ENCODE measurements around the gene RPS6KA3. TPM values are rescaled to one million over a fixed set of nuclear protein-coding genes. Genes with fewer than 3 reads are reported as not detected.

The RPS6KA3 gene
- total RNA-seq, 4 donors from 2014 or later, result 36.1 to 41.6 (median 39.0) TPM

DNA sequence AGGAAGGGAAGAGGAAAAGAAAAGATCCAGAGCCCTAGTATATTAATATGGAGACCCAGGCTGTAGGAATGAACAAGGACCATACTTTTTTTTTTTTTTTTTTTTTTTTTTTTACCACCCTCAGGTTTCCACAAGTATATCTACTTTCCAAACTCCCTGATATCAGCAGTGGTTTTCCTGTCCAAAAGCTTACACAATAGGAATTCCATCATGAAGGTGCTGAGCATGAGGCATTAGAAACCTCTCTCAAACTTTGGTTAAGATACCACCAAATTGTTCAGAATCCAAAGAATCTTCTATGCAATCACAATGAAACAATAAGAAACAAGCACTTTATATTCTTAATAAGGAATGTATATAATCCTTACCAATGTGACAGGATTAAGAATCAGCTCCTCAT lies 26.5 kb downstream of the RPS6KA3 start:
- H3K27ac ChIP-seq (replicated peaks in 1 of 4), result no peak overlapping the region
- intact Hi-C loops (cut with DNase I), result no loop called here
- H3K4me3 ChIP-seq, result no peak overlapping the region
- no peaks in the 10 kb centered on the region for H3K27me3 ChIP-seq
- H3K4me1 ChIP-seq, result no peaks in the 10 kb centered on the region
- TF ChIP-seq EP300 (IDR thresholded peaks at IDR 0.05) (no peak), POLR2A (IDR thresholded peaks at IDR 0.05; ENCODE audit: low read depth) (no peak), POLR2AphosphoS5 (IDR thresholded peaks at IDR 0.05) (no peak)
- TF ChIP-seq, protein P1, sequence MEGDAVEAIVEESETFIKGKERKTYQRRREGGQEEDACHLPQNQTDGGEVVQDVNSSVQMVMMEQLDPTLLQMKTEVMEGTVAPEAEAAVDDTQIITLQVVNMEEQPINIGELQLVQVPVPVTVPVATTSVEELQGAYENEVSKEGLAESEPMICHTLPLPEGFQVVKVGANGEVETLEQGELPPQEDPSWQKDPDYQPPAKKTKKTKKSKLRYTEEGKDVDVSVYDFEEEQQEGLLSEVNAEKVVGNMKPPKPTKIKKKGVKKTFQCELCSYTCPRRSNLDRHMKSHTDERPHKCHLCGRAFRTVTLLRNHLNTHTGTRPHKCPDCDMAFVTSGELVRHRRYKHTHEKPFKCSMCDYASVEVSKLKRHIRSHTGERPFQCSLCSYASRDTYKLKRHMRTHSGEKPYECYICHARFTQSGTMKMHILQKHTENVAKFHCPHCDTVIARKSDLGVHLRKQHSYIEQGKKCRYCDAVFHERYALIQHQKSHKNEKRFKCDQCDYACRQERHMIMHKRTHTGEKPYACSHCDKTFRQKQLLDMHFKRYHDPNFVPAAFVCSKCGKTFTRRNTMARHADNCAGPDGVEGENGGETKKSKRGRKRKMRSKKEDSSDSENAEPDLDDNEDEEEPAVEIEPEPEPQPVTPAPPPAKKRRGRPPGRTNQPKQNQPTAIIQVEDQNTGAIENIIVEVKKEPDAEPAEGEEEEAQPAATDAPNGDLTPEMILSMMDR (IDR thresholded peaks at IDR 0.05), result no peak
- H3K36me3 ChIP-seq, result no peaks in the 10 kb centered on the region
- no peak for DNase-seq (ENCODE audit: extremely low spot score)
- H3K9me3 ChIP-seq, result no peaks in the 10 kb centered on the region

DNA sequence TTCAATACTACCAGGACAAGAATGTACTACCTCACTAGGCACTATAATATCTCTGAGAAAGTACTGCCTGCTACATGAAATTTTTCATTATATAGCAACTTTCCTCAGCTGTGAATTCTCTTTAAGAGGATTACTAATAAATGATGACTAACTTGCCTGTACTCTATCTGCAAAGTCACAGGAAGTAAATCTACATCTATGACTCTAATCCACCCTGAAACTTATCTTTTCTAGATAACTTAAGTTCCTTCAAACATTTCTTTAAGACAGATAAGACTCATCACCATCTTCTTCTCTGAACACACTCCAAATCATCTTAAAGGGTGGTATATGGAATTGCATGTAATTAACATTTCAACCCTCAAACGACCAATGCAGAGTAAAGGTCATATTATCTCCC lies 28.8 kb downstream of the RPS6KA3 start:
- no peak for DNase-seq (ENCODE audit: extremely low spot score)
- TF ChIP-seq POLR2A (IDR thresholded peaks at IDR 0.05; ENCODE audit: low read depth) (no peak), EP300 (IDR thresholded peaks at IDR 0.05) (no peak)
- TF ChIP-seq, protein P1 (IDR thresholded peaks at IDR 0.05), result no peak
- no peaks in the 10 kb centered on the region for H3K9me3 ChIP-seq
- WGBS, result 42% methylated on average over 1 of the region's 1 CpG
- no peaks in the 10 kb centered on the region for H3K4me1 ChIP-seq
- intact Hi-C loops (cut with DNase I), result no loop called here
- no peaks in the 10 kb centered on the region for H3K27me3 ChIP-seq
- H3K36me3 ChIP-seq, result peaks cover 0 to 1% (median 0%) of the 10 kb centered on the region in 4 donors
- H3K4me3 ChIP-seq, result no peak overlapping the region
- no peak overlapping the region for H3K27ac ChIP-seq (replicated peaks in 1 of 4)

DNA sequence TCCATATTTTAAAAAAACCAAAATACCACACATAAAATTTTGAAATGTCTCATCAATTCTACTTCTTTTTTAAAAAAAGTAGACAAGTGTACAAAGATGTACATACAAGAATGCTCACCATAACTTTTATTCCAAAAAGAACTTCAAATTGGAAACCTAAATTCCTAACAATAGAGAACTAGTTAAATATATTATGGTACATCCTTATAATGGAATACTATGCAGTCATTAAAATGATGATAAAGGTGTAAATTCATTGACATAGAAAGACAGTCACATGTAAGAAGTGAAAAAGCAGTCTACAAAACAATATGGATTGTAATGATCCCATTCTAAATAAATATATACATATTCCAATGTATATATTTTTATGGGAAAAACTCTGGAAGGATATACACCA lies 31.0 kb downstream of the RPS6KA3 start:
- Histone ChIP-seq H3K4me1 (no peaks in the 10 kb centered on the region), H3K27ac (replicated peaks in 1 of 4) (no peak overlapping the region), H3K27me3 (no peaks in the 10 kb centered on the region), H3K36me3 (peaks cover 0 to 9% (median 0%) of the 10 kb centered on the region in 4 donors), H3K9me3 (no peaks in the 10 kb centered on the region), H3K4me3 (no peak overlapping the region)
- TF ChIP-seq POLR2A (IDR thresholded peaks at IDR 0.05; ENCODE audit: low read depth) (no peak), EP300 (IDR thresholded peaks at IDR 0.05) (no peak), POLR2AphosphoS5 (IDR thresholded peaks at IDR 0.05) (no peak)
- TF ChIP-seq, protein P1 (IDR thresholded peaks at IDR 0.05), result no peak
- intact Hi-C loops (cut with DNase I), result no loop called here
- no peak for DNase-seq (ENCODE audit: extremely low spot score)

DNA sequence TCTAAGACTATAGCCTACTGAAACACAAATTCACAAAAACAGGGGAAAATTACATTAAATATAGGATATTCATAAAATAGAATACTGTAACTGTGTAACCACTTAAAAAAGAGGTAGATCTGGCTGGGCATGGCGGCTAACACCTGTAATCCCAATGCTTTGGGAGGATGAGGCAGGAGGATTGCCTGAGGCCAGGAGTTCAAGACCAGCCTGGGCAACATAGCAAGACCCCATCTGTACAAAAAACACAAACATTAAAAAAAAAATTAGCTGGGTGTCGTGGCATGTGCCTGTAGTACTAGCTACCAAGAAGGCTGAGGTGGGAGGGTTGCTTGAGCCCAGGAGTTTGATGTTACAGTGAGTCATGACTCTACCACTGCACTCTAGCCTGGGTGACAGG lies 33.4 kb downstream of the RPS6KA3 start:
- H3K27me3 ChIP-seq, result no peaks in the 10 kb centered on the region
- no peak for DNase-seq (ENCODE audit: extremely low spot score)
- no peaks in the 10 kb centered on the region for H3K4me1 ChIP-seq
- 83% methylated on average over 2 of the region's 2 CpGs for WGBS
- no peaks in the 10 kb centered on the region for H3K9me3 ChIP-seq
- H3K36me3 ChIP-seq, result peaks cover 0 to 9% (median 0%) of the 10 kb centered on the region in 4 donors
- TF ChIP-seq POLR2AphosphoS5 (IDR thresholded peaks at IDR 0.05), result no peak
- intact Hi-C loops (cut with DNase I), result no loop called here
- H3K4me3 ChIP-seq, result no peak overlapping the region
- H3K27ac ChIP-seq (replicated peaks in 1 of 4), result no peak overlapping the region

DNA sequence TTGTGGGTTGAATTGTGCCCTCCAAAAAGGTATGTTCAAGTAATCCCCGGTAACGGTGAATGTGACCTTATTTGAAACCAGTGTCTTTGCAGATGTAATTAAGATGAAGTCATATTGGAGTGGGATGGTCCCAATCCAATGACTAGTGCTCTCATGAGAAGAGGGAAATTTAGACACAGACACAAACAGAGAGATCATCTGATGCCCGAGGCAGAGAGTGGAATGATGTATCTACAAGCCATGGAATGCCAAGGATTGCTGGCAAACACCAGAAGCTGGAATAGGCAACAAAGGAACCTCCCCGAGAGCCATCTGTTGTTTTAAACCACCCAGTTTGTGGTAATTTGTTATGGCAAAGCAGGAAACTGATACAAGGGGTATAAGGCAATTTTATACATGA lies 35.1 kb downstream of the RPS6KA3 start:
- no peaks in the 10 kb centered on the region for H3K9me3 ChIP-seq
- no peak overlapping the region for H3K4me3 ChIP-seq
- no peak overlapping the region for H3K27ac ChIP-seq (replicated peaks in 1 of 4)
- H3K36me3 ChIP-seq, result peaks cover 0 to 9% (median 0%) of the 10 kb centered on the region in 4 donors
- WGBS, result 70% methylated on average over 4 of the region's 4 CpGs
- intact Hi-C loops (cut with DNase I), result no loop called here
- peaks cover 0 to 7% (median 0%) of the 10 kb centered on the region in 4 donors for H3K4me1 ChIP-seq
- H3K27me3 ChIP-seq, result no peaks in the 10 kb centered on the region
- no peak for DNase-seq (ENCODE audit: extremely low spot score)
- TF ChIP-seq EP300 (IDR thresholded peaks at IDR 0.05) (no peak), POLR2AphosphoS5 (IDR thresholded peaks at IDR 0.05) (no peak), POLR2A (IDR thresholded peaks at IDR 0.05; ENCODE audit: low read depth) (no peak)
- TF ChIP-seq, protein P1 (IDR thresholded peaks at IDR 0.05), result no peak
